Measurements from ENCODE around the gene THSD1. TPM values are rescaled to one million over a fixed set of nuclear protein-coding genes. Genes with fewer than 3 reads are reported as not detected.
"Not testable (repeated sequence)": the region's sequence is repeated elsewhere in the genome, so short reads cannot be mapped to it uniquely, and the experiment has no call there.

Gene THSD1
- total and polyA plus RNA-seq, 10 of the 15 experiments (the other 5 are each of a cell fraction or from before 2014, with no cell fraction given), result 0.03 to 0.20 (median 0.13) TPM; not detected in 2

DNA sequence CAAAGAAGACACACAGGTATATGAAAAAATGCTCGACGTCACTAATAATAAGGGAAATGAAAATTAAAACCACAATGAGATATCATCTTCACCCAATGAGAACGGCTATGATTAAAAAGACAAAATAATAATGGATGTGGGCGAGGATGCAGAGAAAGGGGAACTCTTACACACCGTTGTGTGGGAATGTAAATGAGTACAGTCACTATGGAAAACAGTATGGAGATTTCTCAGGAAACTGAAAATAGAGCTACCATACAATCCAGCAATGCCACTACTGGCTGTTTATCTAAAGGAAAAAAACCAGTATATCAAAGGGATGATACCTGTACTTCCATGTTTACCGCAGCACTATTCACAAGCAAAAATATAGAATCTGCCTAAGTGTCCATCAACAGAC, 74.1 kb downstream of the THSD1 start:
- H3K9me3 ChIP-seq (replicated peaks; ENCODE audit: control insufficient read depth, insufficient read depth, low read length); H3K27ac ChIP-seq (ENCODE audit: control insufficient read depth, insufficient read depth); H3K4me1 ChIP-seq (ENCODE audit: control insufficient read depth, insufficient read depth, low read length); H3K4me3 ChIP-seq; H3K36me3 ChIP-seq (ENCODE audit: control insufficient read depth in 2 of 2, insufficient read depth in 2 of 2, low read length in 1 of 2); BruUV-seq (replicated peaks); SMC1A ChIA-PET (ENCODE audit: uncharacterized antibody, unreplicated experiment); H3K27me3 ChIP-seq (replicated peaks in 1 of 2; ENCODE audit: control insufficient read depth in 2 of 2, insufficient read depth in 2 of 2, low read length in 1 of 2); intact Hi-C loops (cut with micrococcal nuclease; ENCODE audit: unreplicated experiment); DNase-seq (ENCODE audit: low read depth, low spot score); H3K4me2 ChIP-seq (ENCODE audit: control insufficient read depth, insufficient read depth); ATAC-seq; in situ Hi-C loops (cut with MboI); CTCF ChIA-PET; FAIRE-seq; H4K20me1 ChIP-seq (ENCODE audit: control insufficient read depth, insufficient read depth); H2AFZ ChIP-seq (ENCODE audit: control insufficient read depth, low read depth, low read length); POLR2A ChIA-PET; RAD21 ChIA-PET (ENCODE audit: unreplicated experiment); H3K79me2 ChIP-seq (ENCODE audit: control insufficient read depth, insufficient read depth, low read length); H3K9ac ChIP-seq (ENCODE audit: control insufficient read depth, insufficient read depth, low read length): not testable (repeated sequence)
- WGBS (ENCODE audit: insufficient coverage, insufficient replicate concordance, low lambda C conversion rate, missing lambda C conversion rate), result 14% methylated on average over 2 of the region's 6 CpGs

Small RNAs within 50 kb of the gene (small RNA-seq; reads per million reads assigned to genes)
- gene RNY4P24, result not detected

Other genes starting within 250 kb of the THSD1 start
- gene NEK3, start 246.6 kb downstream of the THSD1 start, total RNA-seq (2014; rRNA removed), result 6.0 and 7.7 TPM in 2 replicates
- 8.4 and 8.9 TPM in 2 replicates for gene NEK3, start 246.6 kb downstream of the THSD1 start, total RNA-seq (2014; rRNA removed; fragmentation: Illumina TruSeq; extraction: Trizol)
- gene NEK3, start 246.6 kb downstream of the THSD1 start, total RNA-seq (2021), result 4.3 and 5.3 TPM in 2 replicates
- gene NEK3, start 246.6 kb downstream of the THSD1 start, polyA plus RNA-seq (2011; rRNA removed), result 2.9 and 4.5 TPM in 2 replicates
- gene NEK3, start 246.6 kb downstream of the THSD1 start, polyA plus RNA-seq (2014; fragmentation: Illumina TruSeq; extraction: Trizol), result 9.3 and 12.2 TPM in 2 replicates
- 1 to 10 TPM; 5.7 to 8.6 TPM for gene NEK3, start 246.6 kb downstream of the THSD1 start, polyA plus RNA-seq (2014; fragmentation: Nextera tagmentation; extraction: Ambion mirVana)
- gene NEK3, start 246.6 kb downstream of the THSD1 start, polyA plus RNA-seq (2014; rRNA removed), result 5.9 and 6.3 TPM in 2 replicates
- gene NEK3, start 246.6 kb downstream of the THSD1 start, polyA plus RNA-seq (2016; fragmentation: Nextera tagmentation; extraction: Ambion mirVana), result 1 to 10 TPM; 4.9 to 5.5 TPM
- gene VPS36, start 44.5 kb upstream of the THSD1 start, total RNA-seq (2014; rRNA removed), result 24.4 and 26.5 TPM in 2 replicates
- 23.4 and 23.7 TPM in 2 replicates for gene VPS36, start 44.5 kb upstream of the THSD1 start, total RNA-seq (2014; rRNA removed; fragmentation: Illumina TruSeq; extraction: Trizol)
- 16.1 and 16.3 TPM in 2 replicates for gene VPS36, start 44.5 kb upstream of the THSD1 start, total RNA-seq (2021)
- gene VPS36, start 44.5 kb upstream of the THSD1 start, polyA plus RNA-seq (2011; rRNA removed), result 25.7 and 41.5 TPM in 2 replicates
- 26.7 and 35.6 TPM in 2 replicates for gene VPS36, start 44.5 kb upstream of the THSD1 start, polyA plus RNA-seq (2014; fragmentation: Illumina TruSeq; extraction: Trizol)
- 10 to 100 TPM; 10.3 to 12.3 TPM for gene VPS36, start 44.5 kb upstream of the THSD1 start, polyA plus RNA-seq (2014; fragmentation: Nextera tagmentation; extraction: Ambion mirVana)
- gene VPS36, start 44.5 kb upstream of the THSD1 start, polyA plus RNA-seq (2014; rRNA removed), result 22.8 and 25.2 TPM in 2 replicates
- gene VPS36, start 44.5 kb upstream of the THSD1 start, polyA plus RNA-seq (2016; fragmentation: Nextera tagmentation; extraction: Ambion mirVana), result 10 to 100 TPM; 23.3 to 29.0 TPM
- 32.2 and 39.3 TPM in 2 replicates for gene CKAP2, start 49.3 kb upstream of the THSD1 start, total RNA-seq (2014; rRNA removed)
- gene CKAP2, start 49.3 kb upstream of the THSD1 start, total RNA-seq (2014; rRNA removed; fragmentation: Illumina TruSeq; extraction: Trizol), result 51.4 and 52.4 TPM in 2 replicates
- 41.6 and 42.9 TPM in 2 replicates for gene CKAP2, start 49.3 kb upstream of the THSD1 start, total RNA-seq (2021)
- 22.1 and 39.8 TPM in 2 replicates for gene CKAP2, start 49.3 kb upstream of the THSD1 start, polyA plus RNA-seq (2011; rRNA removed)
- gene CKAP2, start 49.3 kb upstream of the THSD1 start, polyA plus RNA-seq (2014; fragmentation: Illumina TruSeq; extraction: Trizol), result 58.6 and 65.3 TPM in 2 replicates
- 10 to 100 TPM; 20.9 to 21.8 TPM for gene CKAP2, start 49.3 kb upstream of the THSD1 start, polyA plus RNA-seq (2014; fragmentation: Nextera tagmentation; extraction: Ambion mirVana)
- 20.6 and 25.6 TPM in 2 replicates for gene CKAP2, start 49.3 kb upstream of the THSD1 start, polyA plus RNA-seq (2014; rRNA removed)
- gene CKAP2, start 49.3 kb upstream of the THSD1 start, polyA plus RNA-seq (2016; fragmentation: Nextera tagmentation; extraction: Ambion mirVana), result 10 to 100 TPM; 58.5 to 62.3 TPM
- 3.3 and 4.0 TPM in 2 replicates for gene HNRNPA1L2, start 236.3 kb upstream of the THSD1 start, total RNA-seq (2014; rRNA removed)
- 6.0 and 6.1 TPM in 2 replicates for gene HNRNPA1L2, start 236.3 kb upstream of the THSD1 start, total RNA-seq (2014; rRNA removed; fragmentation: Illumina TruSeq; extraction: Trizol)
- gene HNRNPA1L2, start 236.3 kb upstream of the THSD1 start, total RNA-seq (2021), result 6.2 and 6.9 TPM in 2 replicates
- 10.5 and 13.3 TPM in 2 replicates for gene HNRNPA1L2, start 236.3 kb upstream of the THSD1 start, polyA plus RNA-seq (2011; rRNA removed)
- 12.0 and 18.5 TPM in 2 replicates for gene HNRNPA1L2, start 236.3 kb upstream of the THSD1 start, polyA plus RNA-seq (2014; fragmentation: Illumina TruSeq; extraction: Trizol)
- gene HNRNPA1L2, start 236.3 kb upstream of the THSD1 start, polyA plus RNA-seq (2014; fragmentation: Nextera tagmentation; extraction: Ambion mirVana), result 1 to 10 TPM; 5.8 to 8.0 TPM
- gene HNRNPA1L2, start 236.3 kb upstream of the THSD1 start, polyA plus RNA-seq (2014; rRNA removed), result 7.5 and 9.0 TPM in 2 replicates
- 10 to 100 TPM in 1 of 2 experiments, 1 to 10 TPM in 1; 8.3 to 10.2 TPM for gene HNRNPA1L2, start 236.3 kb upstream of the THSD1 start, polyA plus RNA-seq (2016; fragmentation: Nextera tagmentation; extraction: Ambion mirVana)
- 46.7 and 48.0 TPM in 2 replicates for gene SUGT1, start 246.7 kb upstream of the THSD1 start, total RNA-seq (2014; rRNA removed)
- gene SUGT1, start 246.7 kb upstream of the THSD1 start, total RNA-seq (2014; rRNA removed; fragmentation: Illumina TruSeq; extraction: Trizol), result 73.7 and 77.5 TPM in 2 replicates
- gene SUGT1, start 246.7 kb upstream of the THSD1 start, total RNA-seq (2021), result 60.8 and 65.6 TPM in 2 replicates
- 72.6 and 117 TPM in 2 replicates for gene SUGT1, start 246.7 kb upstream of the THSD1 start, polyA plus RNA-seq (2011; rRNA removed)
- gene SUGT1, start 246.7 kb upstream of the THSD1 start, polyA plus RNA-seq (2014; fragmentation: Illumina TruSeq; extraction: Trizol), result 77.0 and 85.5 TPM in 2 replicates
- 10 to 100 TPM; 82.5 to 85.6 TPM for gene SUGT1, start 246.7 kb upstream of the THSD1 start, polyA plus RNA-seq (2014; fragmentation: Nextera tagmentation; extraction: Ambion mirVana)
- gene SUGT1, start 246.7 kb upstream of the THSD1 start, polyA plus RNA-seq (2014; rRNA removed), result 55.3 and 60.6 TPM in 2 replicates
- 100 to 1,000 TPM; 119 to 122 TPM for gene SUGT1, start 246.7 kb upstream of the THSD1 start, polyA plus RNA-seq (2016; fragmentation: Nextera tagmentation; extraction: Ambion mirVana)